ENCODE data around the gene FAM114A1.
"Not testable (repeated sequence)": the region's sequence is repeated elsewhere in the genome, so short reads cannot be mapped to it uniquely, and the experiment has no call there.

Gene FAM114A1

GRCh38 chr4:38935391-38936073 lies 67.9 kb downstream of the FAM114A1 start:
- no peak for DNase-seq (ENCODE audit: low read depth)
- TF ChIP-seq, protein P1, sequence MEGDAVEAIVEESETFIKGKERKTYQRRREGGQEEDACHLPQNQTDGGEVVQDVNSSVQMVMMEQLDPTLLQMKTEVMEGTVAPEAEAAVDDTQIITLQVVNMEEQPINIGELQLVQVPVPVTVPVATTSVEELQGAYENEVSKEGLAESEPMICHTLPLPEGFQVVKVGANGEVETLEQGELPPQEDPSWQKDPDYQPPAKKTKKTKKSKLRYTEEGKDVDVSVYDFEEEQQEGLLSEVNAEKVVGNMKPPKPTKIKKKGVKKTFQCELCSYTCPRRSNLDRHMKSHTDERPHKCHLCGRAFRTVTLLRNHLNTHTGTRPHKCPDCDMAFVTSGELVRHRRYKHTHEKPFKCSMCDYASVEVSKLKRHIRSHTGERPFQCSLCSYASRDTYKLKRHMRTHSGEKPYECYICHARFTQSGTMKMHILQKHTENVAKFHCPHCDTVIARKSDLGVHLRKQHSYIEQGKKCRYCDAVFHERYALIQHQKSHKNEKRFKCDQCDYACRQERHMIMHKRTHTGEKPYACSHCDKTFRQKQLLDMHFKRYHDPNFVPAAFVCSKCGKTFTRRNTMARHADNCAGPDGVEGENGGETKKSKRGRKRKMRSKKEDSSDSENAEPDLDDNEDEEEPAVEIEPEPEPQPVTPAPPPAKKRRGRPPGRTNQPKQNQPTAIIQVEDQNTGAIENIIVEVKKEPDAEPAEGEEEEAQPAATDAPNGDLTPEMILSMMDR (IDR thresholded peaks at IDR 0.05; ENCODE audit: low read depth, low read length): no peak
- TF ChIP-seq MYC (IDR thresholded peaks at IDR 0.05; ENCODE audit: low read depth, low read length): no peak

DNA sequence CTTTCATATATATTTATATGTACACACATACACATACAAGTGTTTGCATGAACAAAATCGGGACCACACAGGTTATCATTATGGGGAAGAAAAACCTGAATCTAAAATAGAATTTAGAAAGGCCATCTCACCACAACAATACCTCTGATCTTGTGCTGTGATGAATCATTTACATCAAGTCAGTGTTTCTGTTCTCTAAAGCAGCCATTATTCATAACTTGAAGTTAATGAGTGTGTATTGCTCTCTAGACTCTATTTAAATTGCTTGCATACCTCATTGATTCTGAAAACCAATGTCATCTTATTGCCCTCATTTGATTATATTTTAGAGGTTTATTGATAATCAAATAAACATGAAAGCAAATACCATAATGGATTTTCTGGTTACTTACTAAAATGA lies 71.6 kb downstream of the FAM114A1 start:
- TF ChIP-seq MYC (IDR thresholded peaks at IDR 0.05; ENCODE audit: low read depth, low read length) (no peak), POLR2A (IDR thresholded peaks at IDR 0.05; ENCODE audit: extremely low read depth, insufficient read length) (no peak)
- TF ChIP-seq, protein P2, sequence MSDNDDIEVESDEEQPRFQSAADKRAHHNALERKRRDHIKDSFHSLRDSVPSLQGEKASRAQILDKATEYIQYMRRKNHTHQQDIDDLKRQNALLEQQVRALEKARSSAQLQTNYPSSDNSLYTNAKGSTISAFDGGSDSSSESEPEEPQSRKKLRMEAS (IDR thresholded peaks at IDR 0.05; ENCODE audit: low read depth, low read length): no peak
- TF ChIP-seq, protein P1 (IDR thresholded peaks at IDR 0.05; ENCODE audit: low read depth, low read length): no peak
- no peak overlapping the region for H3K4me3 ChIP-seq (ENCODE audit: low read depth, low read length)
- DNase-seq (ENCODE audit: low read depth): no peak

More at GRCh38 chr4:38935391-38936073, 67.9 kb downstream of the FAM114A1 start:
- no peak overlapping the region for H3K4me3 ChIP-seq (ENCODE audit: low read depth, low read length)

- H3K4me3 ChIP-seq (ENCODE audit: low read depth, low read length): no peak overlapping the region
- DNase-seq (ENCODE audit: low read depth): no peak
- no peak for TF ChIP-seq MYC (IDR thresholded peaks at IDR 0.05; ENCODE audit: low read depth, low read length)
- TF ChIP-seq, protein P2 (IDR thresholded peaks at IDR 0.05; ENCODE audit: low read depth, low read length): no peak
- no peak for TF ChIP-seq POLR2A (IDR thresholded peaks at IDR 0.05; ENCODE audit: extremely low read depth, insufficient read length)
- TF ChIP-seq, protein P1 (IDR thresholded peaks at IDR 0.05; ENCODE audit: low read depth, low read length): no peak
Measured at GRCh38 chr4:38940476-38940875, 72.9 kb downstream of the FAM114A1 start.

DNA sequence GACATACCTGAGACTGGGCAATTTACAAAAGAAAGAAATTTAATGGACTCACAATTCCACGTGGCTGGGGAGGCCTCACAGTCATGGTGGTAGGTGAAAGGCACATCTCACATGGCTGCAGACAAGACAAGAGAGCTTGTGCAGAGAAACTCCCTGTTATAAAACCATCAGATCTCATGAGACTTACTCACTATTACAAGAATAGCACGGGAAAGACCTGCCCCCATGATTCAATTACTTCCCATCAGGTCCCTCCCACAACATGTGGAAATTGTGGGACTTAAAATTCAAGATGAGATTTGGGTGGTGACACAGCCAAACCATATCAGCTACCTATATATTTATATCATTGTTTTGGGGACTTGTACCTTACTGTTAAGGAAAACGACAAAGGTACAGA lies 74.3 kb downstream of the FAM114A1 start:
- not testable (repeated sequence) for DNase-seq (ENCODE audit: low read depth); H3K4me3 ChIP-seq (ENCODE audit: low read depth, low read length)

DNA sequence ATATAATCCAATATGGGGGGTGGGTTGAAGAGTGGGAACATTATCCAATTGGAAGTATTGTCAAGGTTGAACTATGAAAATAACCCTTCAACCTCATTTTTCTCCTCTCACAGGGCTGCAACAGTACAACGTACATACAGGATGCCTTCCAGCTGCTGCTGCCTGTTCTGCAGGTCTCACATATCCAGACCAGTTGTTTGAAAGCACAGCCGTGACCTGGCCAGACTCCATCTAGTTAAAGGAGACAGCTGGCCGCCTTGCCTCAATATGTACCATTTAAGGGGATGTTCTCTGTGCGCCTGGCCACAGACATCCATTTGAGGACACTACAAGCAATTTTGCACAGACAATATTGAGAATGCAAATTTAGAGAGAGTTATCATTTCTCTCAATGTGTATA lies 75.7 kb downstream of the FAM114A1 start:
- TF ChIP-seq, protein P1 (IDR thresholded peaks at IDR 0.05; ENCODE audit: low read depth, low read length): no peak
- no peak for TF ChIP-seq MYC (IDR thresholded peaks at IDR 0.05; ENCODE audit: low read depth, low read length)
- TF ChIP-seq, protein P2 (IDR thresholded peaks at IDR 0.05; ENCODE audit: low read depth, low read length): no peak
- no peak for TF ChIP-seq POLR2A (IDR thresholded peaks at IDR 0.05; ENCODE audit: extremely low read depth, insufficient read length)
- DNase-seq (ENCODE audit: low read depth): no peak
- H3K4me3 ChIP-seq (ENCODE audit: low read depth, low read length): no peak overlapping the region

DNA sequence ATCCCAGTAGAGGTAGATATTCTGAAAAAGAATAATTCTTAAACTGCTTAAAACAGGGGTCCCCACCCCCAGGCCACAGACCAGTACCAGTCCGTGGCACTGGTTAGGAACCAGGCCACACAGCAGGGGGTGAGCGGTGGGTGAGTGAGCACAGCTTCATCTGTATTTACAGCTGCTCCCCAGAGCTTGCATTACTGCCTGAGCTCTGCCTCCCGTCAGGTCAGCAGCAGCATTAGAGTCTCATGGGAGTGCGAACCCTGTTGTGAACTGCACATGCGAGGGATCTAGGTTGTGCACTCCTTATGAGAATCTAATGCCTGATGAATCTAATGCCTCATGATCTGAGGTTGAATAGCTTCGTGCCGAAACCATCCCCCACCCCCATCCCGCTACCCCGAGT lies 76.8 kb downstream of the FAM114A1 start:
- TF ChIP-seq, protein P1 (IDR thresholded peaks at IDR 0.05; ENCODE audit: low read depth, low read length): no peak
- TF ChIP-seq MYC (IDR thresholded peaks at IDR 0.05; ENCODE audit: low read depth, low read length) (no peak), POLR2A (IDR thresholded peaks at IDR 0.05; ENCODE audit: extremely low read depth, insufficient read length) (no peak)
- TF ChIP-seq, protein P2 (IDR thresholded peaks at IDR 0.05; ENCODE audit: low read depth, low read length): no peak
- no peak overlapping the region for H3K4me3 ChIP-seq (ENCODE audit: low read depth, low read length)
- no peak for DNase-seq (ENCODE audit: low read depth)
